Keratinocyte (primary cell): ENCODE measurements around the gene NLRP6.
A peak's percentile ranks its signal among the peaks of the same experiment; 100 is the strongest.

Experiments used
- EZH2 ChIP-seq: IDR thresholded peaks from one replicate; pipeline ENCODE4 v1.6.1; 2012; ENCODE audit warnings: inconsistent platforms, mild to moderate bottlenecking, low read length, moderate library complexity
- TF ChIP-seq, protein P1 (sequence below), 3 experiments: IDR thresholded peaks in 1 of 3; conservative IDR thresholded peaks in 1 of 3; optimal IDR thresholded peaks in 1 of 3; 2 replicates in 2 of 3; 3 replicates in 1 of 3; pipeline versions ENCODE3 to v1.5.1; 2011; ENCODE audit warnings: low read length in 3 of 3, mild to moderate bottlenecking in 3 of 3, moderate library complexity in 2 of 3, control low read depth in 1 of 3, inconsistent platforms in 1 of 3; ENCODE audit not compliant: insufficient read depth in 2 of 3; ENCODE audit errors: extremely low read depth in 1 of 3

GRCh38 chr11:250740-251299 lies 27.4 kb upstream of the NLRP6 start:
- TF ChIP-seq, protein P1, sequence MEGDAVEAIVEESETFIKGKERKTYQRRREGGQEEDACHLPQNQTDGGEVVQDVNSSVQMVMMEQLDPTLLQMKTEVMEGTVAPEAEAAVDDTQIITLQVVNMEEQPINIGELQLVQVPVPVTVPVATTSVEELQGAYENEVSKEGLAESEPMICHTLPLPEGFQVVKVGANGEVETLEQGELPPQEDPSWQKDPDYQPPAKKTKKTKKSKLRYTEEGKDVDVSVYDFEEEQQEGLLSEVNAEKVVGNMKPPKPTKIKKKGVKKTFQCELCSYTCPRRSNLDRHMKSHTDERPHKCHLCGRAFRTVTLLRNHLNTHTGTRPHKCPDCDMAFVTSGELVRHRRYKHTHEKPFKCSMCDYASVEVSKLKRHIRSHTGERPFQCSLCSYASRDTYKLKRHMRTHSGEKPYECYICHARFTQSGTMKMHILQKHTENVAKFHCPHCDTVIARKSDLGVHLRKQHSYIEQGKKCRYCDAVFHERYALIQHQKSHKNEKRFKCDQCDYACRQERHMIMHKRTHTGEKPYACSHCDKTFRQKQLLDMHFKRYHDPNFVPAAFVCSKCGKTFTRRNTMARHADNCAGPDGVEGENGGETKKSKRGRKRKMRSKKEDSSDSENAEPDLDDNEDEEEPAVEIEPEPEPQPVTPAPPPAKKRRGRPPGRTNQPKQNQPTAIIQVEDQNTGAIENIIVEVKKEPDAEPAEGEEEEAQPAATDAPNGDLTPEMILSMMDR (optimal IDR thresholded peaks at IDR 0.05 in 1 of 3, IDR thresholded peaks at IDR 0.05 in 1 of 3, conservative IDR thresholded peaks at IDR 0.05 in 1 of 3; ENCODE audit: extremely low read depth in 1 of 3, insufficient read depth in 2 of 3, low read length in 3 of 3) = peak; percentile 57 to 77 (median 67)
- TF ChIP-seq EZH2 = no peak
